Ascending aorta (tissue), 2 donors: ENCODE measurements around the gene PHTF2. TPM values are rescaled to one million over a fixed set of nuclear protein-coding genes. Genes with fewer than 3 reads are reported as not detected.

ENCODE experiments used
- DNase-seq, 2 donors: peaks; one replicate each; pipeline ENCODE4 v3.0.0-alpha.2; 2019; ENCODE audit warnings: low spot score in 2 of 2
- H3K27ac ChIP-seq, 2 donors: fragments of 200-600 bp; sonication (generic); one replicate each; pipeline ENCODE4 v1.5.1; 2016 to 2017; ENCODE audit warnings: mild to moderate bottlenecking in 1 of 2
- H3K27me3 ChIP-seq: fragments of 200-600 bp; sonication (generic); one replicate; pipeline ENCODE4 v1.5.1; 2017
- H3K36me3 ChIP-seq, 2 donors: fragments of 200-600 bp; sonication (generic); one replicate each; pipeline ENCODE4 v1.5.1; 2016
- H3K4me1 ChIP-seq, 2 donors: fragments of 200-600 bp; sonication (generic); one replicate each; pipeline ENCODE4 v1.5.1; 2016 to 2017; ENCODE audit warnings: mild to moderate bottlenecking in 1 of 2
- H3K4me3 ChIP-seq, 2 donors: fragments of 200-600 bp; sonication (generic); one replicate each; pipeline ENCODE4 v1.5.1; 2016 to 2017; ENCODE audit warnings: mild to moderate bottlenecking in 1 of 2
- H3K9me3 ChIP-seq, 2 donors: fragments of 200-600 bp; sonication (generic); one replicate each; pipeline ENCODE4 v1.5.1; 2016
- CTCF ChIP-seq, 3 experiments: fragments of 200-600 bp in 2 of 3; fragments of 450-650 bp in 1 of 3; sonication (generic) in 2 of 3; IDR thresholded peaks; one replicate each; pipeline ENCODE4 v1.5.1; 2016 to 2019; ENCODE audit warnings: antibody characterized with exemption in 3 of 3, mild to moderate bottlenecking in 1 of 3, moderate library complexity in 1 of 3
- intact Hi-C: fragments of 100-400 bp; cut with DNase I; formaldehyde crosslinking; loops from one replicate; pipeline ENCODE4 v1.15.1; 2023
- total RNA-seq: library from RNA; depleted of rRNA; stranded (reverse); fragments of >200 nt; gene quantifications from one replicate; pipeline ENCODE4 v1.1.0, GENCODE V29; 2016

Gene PHTF2
- total RNA-seq, 1 donor from 2014 or later: 10.2 TPM

- Histone ChIP-seq H3K4me1 (peaks cover 0 to 3% of the 10 kb centered on the region in 2 donors), H3K4me3 (no peak overlapping the region), H3K27ac (no peak overlapping the region), H3K27me3 (no peaks in the 10 kb centered on the region), H3K36me3 (no peaks in the 10 kb centered on the region), H3K9me3 (no peaks in the 10 kb centered on the region)
- intact Hi-C loops: no loop called here
- no peak for TF ChIP-seq CTCF (IDR thresholded peaks at IDR 0.05)
- DNase-seq: no peak
These were observed 40.4 kb downstream of the PHTF2 start for GRCh38 chr7:77838929-77839491.

GRCh38 chr7:77839919-77840318 is 41.3 kb downstream of the PHTF2 start:
- H3K4me1 ChIP-seq: peaks cover 0 to 3% of the 10 kb centered on the region in 2 donors
- TF ChIP-seq CTCF (IDR thresholded peaks at IDR 0.05): no peak
- H3K27me3 ChIP-seq: no peaks in the 10 kb centered on the region
- H3K4me3 ChIP-seq: no peak overlapping the region
- H3K27ac ChIP-seq: no peak overlapping the region
- DNase-seq: no peak
- no peaks in the 10 kb centered on the region for H3K36me3 ChIP-seq
- no peaks in the 10 kb centered on the region for H3K9me3 ChIP-seq
- intact Hi-C loops: no loop called here

DNA sequence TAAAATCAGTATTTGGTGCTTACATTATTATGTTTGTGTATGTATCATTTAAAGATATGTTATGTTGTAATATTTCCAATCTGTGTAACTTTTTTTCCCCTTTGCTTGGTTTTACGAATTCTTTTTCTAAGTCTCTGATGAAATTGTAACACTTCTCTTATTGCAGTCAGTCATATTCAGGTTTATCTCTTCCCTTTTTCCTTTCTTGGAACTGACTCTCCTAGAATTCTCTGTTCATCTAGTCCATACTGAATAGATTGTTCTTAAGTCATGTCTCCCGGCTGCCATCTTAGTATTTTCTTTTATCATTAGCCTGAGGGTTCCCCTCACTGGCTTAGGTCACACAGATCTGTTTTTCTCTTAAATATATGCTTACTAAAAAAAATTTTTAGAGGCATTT is 44.6 kb downstream of the PHTF2 start:
- intact Hi-C loops: no loop called here
- H3K36me3 ChIP-seq: peaks cover 0 to 3% of the 10 kb centered on the region in 2 donors
- no peaks in the 10 kb centered on the region for H3K27me3 ChIP-seq
- H3K27ac ChIP-seq: no peak overlapping the region
- H3K4me3 ChIP-seq: no peak overlapping the region
- no peak for DNase-seq
- no peaks in the 10 kb centered on the region for H3K9me3 ChIP-seq
- no peak for TF ChIP-seq CTCF (IDR thresholded peaks at IDR 0.05)
- H3K4me1 ChIP-seq: peaks cover 0 to 3% of the 10 kb centered on the region in 2 donors

DNA sequence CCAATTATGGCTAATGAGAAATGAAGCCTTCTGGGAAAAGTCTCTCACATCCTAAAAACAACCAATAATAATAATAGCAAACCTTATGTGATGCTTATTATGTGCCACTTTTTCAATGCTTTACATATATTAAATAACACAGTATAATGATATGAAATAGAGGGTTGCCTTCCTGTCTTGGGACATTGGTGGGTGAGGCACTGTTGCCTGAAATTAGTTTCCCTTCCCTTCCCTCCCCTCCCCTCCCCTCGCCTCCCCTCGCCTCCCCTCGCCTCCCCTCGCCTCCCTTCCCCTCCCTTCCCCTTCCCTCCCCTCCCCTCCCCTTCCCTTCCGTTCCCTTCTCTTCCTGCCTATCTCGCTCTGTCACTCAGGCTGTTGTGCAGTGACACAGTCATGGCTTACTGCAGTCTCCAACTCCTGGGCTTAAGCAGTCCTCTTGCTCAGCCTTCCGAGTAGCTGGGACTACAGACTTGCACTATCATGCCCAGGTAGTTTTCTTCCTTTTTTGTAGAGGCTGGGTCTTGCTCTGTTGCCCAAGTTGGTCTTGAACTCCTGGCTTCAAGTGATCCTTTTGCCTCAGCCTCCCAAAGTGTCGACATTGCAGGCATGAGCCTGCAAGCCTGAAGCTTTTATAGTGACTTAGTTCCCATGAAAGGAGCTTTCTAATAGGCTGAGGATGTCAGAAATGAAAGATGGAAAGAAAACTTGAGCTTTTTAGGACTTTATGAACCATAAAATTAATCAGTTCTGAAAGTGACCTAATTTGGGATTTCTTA is 47.9 kb downstream of the PHTF2 start:
- no peaks in the 10 kb centered on the region for H3K27me3 ChIP-seq
- no peak for DNase-seq
- intact Hi-C loops: no loop called here
- H3K36me3 ChIP-seq: peaks cover 0 to 4% of the 10 kb centered on the region in 2 donors
- no peaks in the 10 kb centered on the region for H3K4me1 ChIP-seq
- no peaks in the 10 kb centered on the region for H3K9me3 ChIP-seq
- no peak overlapping the region for H3K4me3 ChIP-seq
- H3K27ac ChIP-seq: no peak overlapping the region
- TF ChIP-seq CTCF (IDR thresholded peaks at IDR 0.05): no peak

- H3K36me3 ChIP-seq: peaks cover 0 to 9% of the 10 kb centered on the region in 2 donors
- no peaks in the 10 kb centered on the region for H3K4me1 ChIP-seq
- no peaks in the 10 kb centered on the region for H3K27me3 ChIP-seq
- H3K4me3 ChIP-seq: no peak overlapping the region
- intact Hi-C loops: no loop called here
- no peak for DNase-seq
- no peak for TF ChIP-seq CTCF (IDR thresholded peaks at IDR 0.05)
- no peak overlapping the region for H3K27ac ChIP-seq
- H3K9me3 ChIP-seq: peaks cover 0 to 5% of the 10 kb centered on the region in 2 donors
These were observed 57.0 kb downstream of the PHTF2 start for GRCh38 chr7:77855371-77856083.
